M059J (cell line): ENCODE results near the gene BORCS5. TPM values are rescaled to one million over a fixed set of nuclear protein-coding genes. Genes with fewer than 3 reads are reported as not detected.
"Not testable (repeated sequence)": the region's sequence is repeated elsewhere in the genome, so short reads cannot be mapped to it uniquely, and the experiment has no call there.

ENCODE experiments used
- DNase-seq: peaks from one replicate; pipeline ENCODE4 v3.0.0-alpha.2; 2012; ENCODE audit warnings: low read depth
- total RNA-seq: library from RNA; depleted of rRNA; stranded (reverse); fragments of >200 nt; shearing (Covaris generic); gene quantifications from 2 replicates; pipeline ENCODE4 v1.2.3, GENCODE V29; 2014

Gene BORCS5
- total RNA-seq, 1 experiment from 2014 or later: 5.4 TPM

DNA sequence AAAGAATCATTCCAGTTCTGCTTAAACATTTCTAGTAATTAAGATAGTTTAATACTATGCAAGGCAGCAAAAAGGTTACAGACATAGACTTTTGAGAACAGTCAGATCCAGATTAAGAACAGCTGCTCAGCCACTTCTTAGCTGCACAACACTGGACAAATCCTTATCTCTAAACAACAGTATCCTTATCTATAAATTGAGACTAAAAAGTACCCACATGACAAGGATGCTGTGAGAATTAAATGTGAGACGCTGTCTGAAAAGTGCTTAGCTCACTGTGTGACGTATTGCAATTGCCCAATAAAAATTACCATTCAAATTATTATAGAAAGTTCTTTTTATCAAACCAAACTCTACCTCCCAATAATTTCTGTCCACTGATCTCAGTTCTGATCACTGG lies 35.5 kb downstream of the BORCS5 start:
- no peak for DNase-seq

DNA sequence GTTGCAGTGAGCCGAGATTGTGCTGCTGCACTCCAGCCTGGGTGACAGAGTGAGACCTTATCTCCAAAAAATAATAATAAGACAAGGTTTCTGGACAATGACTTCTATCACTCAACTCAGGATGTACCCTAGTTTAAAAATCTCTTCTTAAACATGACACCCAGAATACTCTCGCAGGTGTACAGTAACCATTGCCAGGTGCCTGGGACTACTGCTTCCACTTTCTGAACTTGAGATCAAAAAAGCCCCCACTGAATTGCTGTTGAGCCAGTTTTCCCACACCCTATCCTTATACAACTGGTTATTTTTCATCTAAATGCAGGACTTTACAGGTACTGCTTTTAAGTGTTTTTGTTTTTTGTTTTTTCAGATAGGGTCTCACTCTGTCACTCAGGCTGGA lies 36.3 kb downstream of the BORCS5 start:
- no peak for DNase-seq

DNA sequence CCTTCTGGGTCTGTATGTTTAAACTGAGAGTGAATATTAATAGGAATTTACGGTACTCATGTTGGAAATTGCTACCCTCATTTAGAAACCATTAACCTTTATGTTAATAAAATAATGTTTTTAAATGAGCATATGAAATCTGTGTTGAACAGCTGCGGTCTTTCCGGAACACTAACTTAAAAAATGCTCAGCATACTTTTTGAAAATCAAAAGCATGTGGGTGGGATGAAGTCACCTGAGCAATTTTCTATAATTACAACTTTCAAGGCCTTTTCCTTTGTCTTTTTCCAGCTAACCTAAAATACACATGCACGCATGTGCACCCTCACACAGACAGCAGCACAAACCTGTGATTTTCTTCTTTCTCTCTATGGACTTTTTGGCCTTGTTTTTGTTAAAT lies 39.8 kb downstream of the BORCS5 start:
- no peak for DNase-seq

DNA sequence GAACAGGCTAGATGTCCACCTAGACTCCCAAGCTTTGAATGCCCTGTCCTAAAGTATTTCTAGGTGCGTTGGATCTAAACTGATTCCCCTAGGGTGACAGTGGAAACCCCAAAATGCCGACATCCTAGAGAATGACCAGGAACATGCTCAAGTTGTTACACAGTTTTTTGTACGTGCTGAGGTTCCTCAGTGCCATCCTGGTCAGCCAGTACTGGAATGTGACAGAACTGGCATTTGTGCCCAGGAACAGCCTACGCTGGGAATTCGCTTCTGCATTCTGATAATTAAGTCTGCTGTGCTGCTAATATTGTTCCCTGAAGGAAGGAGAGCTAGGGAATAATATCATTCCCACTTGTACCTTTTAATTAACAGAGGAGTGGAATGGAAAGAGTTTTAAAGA lies 40.3 kb downstream of the BORCS5 start:
- DNase-seq: no peak

DNA sequence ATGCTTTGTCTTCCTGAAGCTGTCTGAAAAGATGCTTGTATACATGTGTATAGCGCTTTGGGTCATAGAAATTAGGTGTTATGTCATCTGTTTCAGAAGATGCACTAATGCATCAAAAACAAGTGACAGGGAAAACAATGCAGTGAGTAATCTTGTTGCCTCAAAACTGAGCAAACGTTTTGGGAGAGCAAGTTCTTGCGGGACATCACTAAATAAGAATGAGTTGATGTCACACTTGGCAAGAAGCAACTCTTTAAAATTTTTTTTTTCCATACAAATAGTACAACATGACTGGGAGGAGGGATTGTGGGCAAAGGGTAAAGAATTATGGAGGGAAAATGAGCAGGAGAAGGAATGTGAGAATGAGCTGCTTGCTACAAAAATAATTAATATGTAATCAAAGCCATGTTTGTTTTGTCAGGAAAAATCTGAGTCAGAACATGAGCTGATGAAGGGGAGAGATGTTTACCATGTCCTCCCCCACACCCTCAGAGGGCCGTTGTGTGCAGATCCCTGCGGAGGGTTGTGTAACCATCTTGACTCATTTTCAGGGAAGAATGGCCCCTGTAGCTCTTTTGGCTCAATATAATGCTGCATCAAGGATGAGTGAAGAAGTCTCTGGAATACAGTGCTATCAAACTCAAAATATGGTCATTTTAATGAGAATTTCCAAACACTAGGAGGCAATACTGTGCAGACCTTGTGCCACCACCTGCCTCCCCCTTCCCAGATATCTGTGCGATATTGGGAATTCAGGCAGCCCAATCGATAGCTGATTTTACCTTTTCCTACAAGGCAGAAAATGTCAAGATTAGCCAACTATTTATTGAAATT lies 41.4 kb downstream of the BORCS5 start:
- DNase-seq: peak; percentile 88

DNA sequence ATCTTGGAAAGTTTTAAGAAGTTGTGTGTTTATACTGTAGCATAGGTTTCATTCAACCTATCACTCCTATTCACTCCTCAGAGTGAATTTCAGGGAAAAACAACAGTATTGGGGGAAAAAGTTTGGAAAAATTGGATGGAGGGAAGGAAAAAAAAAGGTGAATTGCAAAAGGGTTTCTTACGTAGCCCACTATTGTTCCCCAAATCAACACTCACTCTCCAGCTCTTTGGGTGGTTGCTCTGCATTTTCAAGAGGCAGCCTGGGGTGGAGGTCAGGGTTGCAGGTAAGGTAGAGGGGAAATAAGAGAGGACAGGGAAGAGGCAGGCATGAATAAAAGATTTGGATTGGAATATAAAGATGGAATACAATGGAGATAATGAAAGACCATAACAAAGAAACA lies 42.3 kb downstream of the BORCS5 start:
- DNase-seq: no peak

DNA sequence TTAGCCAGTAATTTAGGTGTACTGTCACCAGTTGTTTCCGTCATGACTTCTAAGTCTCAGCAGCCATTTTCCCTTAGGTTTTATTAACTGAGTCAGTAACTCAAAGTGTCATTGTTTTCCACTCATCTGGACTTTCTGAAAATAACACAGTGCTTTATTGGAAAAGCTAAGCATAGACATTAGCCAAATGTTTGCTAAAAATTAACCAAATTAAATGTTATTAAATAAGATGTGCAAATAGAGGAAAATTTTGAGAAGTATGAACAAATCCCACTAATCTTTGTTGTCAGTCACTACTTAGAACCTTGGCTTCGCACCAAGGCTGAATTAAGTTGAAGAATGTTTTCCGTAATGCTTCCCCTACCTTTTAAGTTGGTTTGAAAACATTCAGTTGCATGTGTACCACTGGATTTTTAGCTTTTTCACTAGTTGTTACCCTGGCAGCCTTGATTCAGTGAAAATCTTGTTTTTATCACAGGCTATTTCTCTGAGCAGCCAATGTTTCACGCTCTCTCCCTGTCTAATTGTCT lies 43.0 kb downstream of the BORCS5 start:
- DNase-seq: no peak

DNA sequence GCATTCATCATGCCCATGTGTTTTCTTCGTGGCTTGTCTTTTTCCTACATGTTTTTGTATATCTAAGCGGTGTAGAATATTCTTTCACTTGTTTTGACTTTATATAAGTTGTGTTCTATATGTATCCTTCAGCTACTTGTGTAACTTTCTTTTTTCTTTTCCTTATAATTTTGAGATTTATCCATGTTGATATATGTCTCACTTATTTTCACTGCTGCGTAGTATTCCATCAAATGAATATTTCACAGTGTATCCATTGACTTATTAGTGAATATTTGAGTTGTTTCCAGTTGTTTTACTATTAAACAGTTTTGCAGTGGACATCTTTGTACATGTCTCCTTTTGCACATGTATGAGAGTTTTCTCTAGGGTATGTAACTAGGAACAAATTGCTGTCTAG lies 43.9 kb downstream of the BORCS5 start:
- DNase-seq: no peak

DNA sequence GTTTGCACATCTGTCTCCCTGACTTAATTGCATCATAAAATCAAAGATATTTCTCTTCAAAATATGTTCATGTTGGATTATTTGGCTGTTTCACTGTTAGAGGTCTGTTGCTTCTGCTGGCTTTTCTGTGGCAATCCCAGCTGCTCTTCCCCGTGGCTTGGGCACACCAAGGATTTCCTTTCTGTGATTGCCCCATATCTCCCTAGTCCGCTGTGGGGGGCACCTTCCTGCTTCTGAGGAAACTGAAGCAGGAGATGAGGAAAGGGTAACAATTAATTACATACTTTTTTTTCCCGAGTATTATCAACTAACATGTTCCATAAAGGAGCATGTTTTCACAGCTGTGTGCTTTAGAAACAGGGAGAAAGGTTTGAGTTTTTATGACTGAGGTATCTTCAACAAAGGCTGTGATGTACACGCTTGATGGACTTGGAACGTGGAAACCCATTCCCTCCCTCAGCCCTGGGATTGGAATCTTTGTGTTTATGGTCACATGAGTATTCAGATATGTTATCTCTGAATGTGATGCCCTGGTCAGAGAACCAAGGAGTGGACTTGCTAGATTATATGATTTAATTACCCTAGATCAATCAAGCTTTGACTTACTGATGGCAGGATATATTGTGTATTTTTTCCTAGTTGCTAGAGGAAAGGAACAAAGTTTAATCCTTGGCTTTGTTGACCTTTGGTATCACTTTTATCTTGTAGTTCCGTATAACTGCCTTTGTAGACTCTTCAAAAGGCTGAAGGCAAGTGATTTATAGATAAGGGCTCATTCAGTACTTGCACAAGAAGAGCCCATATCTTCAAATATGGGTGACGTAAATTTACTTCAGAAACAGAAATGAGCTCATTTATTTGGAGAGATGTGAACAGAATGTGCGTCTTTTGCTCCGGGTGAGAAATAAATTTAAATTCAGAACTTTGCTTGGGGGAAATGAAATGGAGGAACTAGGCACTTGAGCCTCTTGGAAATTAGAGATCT lies 46.7 kb downstream of the BORCS5 start:
- DNase-seq: no peak

DNA sequence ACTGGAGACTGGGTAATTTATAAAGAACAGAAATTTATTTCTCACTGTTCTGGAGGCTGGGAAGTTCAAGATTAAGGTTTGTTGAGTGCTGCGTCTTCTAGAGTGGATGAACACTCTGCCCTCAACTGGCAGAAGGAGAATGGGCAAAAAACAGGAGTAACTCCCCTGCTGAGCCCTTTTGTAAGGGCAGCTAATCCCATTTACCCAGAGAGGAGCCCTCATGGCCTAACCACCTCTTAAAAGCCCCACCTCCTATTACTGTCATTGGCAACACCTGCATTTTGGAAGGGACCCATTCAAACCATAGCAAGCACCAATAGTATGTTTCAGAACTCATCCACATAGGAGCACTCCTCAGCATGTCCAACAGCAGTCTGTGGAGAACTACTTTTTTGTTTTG lies 47.4 kb downstream of the BORCS5 start:
- no peak for DNase-seq

DNA sequence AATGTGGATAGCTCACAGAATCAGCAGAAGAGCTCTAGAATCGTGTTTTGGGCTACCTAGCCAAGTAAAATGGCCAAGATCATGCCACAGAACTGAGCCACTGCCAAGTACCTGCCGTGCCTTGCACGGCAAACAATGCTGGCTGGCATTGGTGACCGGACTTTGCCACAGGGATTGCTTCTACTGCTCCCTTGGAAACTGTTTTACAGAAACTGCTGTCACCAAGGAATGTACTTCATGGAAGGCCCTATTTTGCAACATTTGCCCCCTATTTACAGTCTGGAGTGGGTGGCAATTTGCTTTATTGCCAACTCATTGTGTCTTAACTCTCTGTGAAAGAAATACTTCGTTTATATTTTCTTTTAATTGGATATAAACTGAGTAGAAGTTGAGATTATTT lies 49.0 kb downstream of the BORCS5 start:
- DNase-seq: peak; percentile 66

DNA sequence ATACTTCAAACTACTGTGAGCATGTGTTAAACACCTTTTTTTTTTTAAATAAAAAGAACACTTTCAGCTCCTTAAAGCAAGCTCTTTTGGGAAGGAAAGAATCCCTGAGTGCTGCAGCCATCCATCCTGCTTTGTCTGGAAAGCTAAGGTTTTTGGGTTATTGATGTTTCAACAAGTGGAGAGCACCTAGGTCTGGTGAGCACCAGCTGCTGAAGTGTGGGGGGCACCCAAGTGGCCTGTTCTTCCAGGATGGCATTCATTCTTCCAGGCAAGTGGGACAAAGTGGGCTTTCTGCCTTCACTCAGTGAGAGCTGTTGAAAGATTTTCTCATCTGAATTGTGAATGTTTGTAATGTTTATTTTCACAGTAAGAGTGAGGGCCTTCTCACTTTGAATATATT lies 49.9 kb downstream of the BORCS5 start:
- no peak for DNase-seq

DNA sequence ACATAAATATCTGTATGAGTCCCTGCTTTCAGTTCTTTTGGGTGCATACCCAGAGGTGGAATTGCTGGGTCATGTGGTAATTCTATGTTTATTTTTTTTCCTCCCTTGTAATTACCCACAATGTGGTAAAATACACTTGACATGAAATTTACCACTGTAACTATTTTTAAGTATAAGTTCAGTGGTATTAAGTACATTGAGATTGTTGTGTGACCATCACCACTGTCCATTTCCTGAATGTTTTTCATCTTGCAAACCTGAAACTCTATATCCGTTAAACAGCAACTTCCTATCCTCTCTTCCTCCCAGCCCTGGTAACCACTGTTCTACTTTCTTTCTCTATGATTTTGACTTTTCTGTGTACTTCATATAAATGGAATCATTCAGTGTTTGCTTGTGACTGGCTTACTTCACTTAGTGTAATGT lies 51.4 kb downstream of the BORCS5 start:
- peak; percentile 34 for DNase-seq

DNA sequence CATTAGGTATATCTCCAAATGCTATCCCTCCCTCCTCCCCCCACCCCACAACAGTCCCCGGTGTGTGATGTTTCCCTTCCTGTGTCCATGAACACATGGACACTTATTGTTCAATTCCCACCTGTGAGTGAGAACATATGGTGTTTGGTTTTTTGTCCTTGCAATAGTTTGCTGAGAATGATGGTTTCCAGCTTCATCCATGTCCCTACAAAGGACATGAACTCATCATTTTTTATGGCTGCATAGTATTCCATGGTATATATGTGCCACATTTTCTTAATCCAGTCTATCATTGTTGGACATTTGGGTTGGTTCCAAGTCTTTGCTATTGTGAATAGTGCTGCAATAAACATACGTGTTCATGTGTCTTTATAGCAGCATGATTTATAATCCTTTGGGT lies 52.5 kb downstream of the BORCS5 start:
- DNase-seq: not testable (repeated sequence)

DNA sequence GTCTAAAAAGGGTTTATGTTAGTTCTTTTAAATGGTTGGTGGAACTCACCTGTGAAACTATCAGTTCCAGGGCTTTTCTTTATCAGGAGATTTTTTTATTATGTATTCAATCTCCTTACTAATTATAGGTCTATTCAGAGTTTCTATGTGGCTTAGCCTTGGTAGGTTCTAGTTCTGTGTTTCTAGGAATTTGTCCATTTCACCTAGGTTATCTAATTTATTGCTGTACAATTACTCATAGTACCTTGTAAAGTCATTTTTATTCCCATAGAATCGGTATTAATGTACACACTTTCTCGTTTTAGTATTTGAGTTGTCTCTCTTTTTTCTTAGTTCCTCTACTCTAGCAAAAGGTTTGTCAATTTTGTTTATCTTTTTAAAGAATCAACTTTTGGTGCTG lies 59.0 kb downstream of the BORCS5 start:
- DNase-seq: no peak

DNA sequence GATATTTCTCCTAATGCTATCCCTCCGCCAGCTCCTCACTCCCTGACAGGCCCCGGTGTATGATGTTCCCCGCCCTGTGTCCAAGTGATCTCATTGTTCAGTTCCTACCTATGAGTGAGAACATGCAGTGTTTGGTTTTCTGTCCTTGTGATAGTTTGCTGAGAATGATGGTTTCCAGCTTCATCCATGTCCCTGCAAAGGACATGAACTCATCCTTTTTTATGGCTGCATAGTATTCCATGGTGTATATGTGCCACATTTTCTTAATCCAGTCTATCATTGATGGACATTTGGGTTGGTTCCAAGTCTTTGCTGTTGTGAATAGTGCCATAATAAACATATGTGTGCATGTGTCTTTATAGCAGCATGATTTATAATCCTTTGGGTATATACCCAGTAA lies 62.3 kb downstream of the BORCS5 start:
- DNase-seq: not testable (repeated sequence)

DNA sequence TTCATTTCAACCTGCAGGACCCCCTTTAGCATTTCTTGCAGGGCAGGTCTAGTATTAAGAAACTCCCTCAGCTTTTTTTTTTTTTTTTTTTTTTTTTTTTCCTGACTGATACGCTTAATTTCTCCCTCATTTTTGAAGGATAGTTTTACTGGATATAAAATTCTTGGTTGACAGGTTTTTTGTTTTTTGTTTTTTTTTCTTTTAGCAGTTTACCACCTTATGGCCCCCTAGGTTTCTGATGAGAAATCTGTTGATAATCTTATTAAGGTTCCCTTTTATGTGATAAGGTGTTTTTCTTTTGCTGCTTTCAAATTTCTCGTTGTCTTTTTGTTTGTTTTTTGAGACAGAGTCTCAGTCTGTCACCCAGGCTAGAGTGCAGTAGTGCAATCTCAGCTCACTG lies 66.5 kb downstream of the BORCS5 start:
- DNase-seq: no peak

DNA sequence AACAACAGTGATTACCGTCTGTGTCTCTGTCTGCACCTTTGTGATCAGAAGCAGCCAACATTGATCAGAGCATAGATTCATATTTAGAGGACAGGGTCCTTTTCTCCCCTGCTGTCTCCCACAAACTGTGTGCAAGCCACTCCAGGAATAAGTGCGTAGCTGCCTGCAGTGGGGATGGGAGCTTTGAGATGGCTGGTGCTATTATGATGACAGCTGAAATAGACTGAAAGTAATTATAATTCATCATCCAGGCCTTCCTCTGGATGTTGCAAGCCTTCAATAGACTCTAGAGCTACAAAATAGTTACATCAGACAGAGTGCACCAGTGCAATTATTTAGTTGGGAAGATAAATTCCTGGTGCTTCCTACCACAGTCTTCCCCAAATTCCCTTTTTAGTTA lies 68.1 kb downstream of the BORCS5 start:
- DNase-seq: no peak

DNA sequence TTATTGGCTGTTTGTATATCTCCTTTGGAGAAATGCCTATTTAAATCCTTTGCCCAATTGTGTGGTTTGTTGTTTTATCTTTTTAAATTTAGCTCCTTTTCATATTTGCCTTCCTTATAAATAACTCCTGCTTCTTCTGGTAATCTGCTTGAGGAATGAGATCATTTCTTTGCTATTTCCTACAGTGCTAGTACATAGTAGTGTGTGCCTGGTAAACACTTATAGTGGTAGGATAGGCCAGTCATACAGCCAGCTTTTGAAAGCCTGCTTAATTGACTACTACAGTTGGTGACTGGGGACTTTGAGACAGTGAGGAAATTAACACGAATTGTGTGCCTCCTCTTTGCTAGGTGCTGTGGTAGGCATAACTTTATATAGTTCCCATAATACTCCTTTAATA lies 68.7 kb downstream of the BORCS5 start:
- no peak for DNase-seq

DNA sequence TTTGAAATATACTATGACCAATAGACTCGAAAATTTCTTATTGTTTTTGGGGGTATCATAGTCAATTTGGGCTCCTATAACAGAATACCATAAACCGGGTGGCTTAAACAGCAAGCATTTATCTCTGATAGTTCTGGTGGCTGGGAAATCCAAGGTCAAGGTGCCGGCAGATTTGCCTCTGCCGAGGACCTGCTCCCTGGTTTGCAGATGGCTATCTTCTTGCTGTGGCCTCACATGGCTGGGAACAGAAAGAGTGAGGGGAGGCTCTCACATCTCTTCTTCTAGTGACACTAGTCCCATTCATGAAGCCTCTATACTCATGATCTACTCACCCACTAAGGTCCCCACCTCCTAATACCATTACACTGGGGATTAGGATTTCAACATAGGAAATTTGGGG lies 70.7 kb downstream of the BORCS5 start:
- no peak for DNase-seq

DNA sequence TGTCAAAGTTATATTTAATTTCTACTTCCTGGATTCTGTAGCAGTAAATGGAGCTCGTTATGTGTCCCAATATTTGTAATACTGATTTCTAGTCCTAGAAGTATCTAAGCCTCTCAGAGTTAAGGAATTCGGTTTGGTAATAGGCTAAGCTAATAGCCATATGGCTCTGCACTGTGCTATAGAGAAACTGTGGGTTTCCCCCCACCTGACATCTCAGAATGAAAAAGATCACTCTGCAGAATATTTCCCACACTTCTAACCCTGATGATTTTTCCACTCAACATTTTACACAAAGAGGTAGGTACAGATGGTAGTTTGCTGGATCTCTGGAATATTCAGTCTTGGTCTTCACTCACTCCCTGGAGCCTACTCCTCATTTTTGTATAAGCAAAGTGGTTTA lies 71.2 kb downstream of the BORCS5 start:
- no peak for DNase-seq

DNA sequence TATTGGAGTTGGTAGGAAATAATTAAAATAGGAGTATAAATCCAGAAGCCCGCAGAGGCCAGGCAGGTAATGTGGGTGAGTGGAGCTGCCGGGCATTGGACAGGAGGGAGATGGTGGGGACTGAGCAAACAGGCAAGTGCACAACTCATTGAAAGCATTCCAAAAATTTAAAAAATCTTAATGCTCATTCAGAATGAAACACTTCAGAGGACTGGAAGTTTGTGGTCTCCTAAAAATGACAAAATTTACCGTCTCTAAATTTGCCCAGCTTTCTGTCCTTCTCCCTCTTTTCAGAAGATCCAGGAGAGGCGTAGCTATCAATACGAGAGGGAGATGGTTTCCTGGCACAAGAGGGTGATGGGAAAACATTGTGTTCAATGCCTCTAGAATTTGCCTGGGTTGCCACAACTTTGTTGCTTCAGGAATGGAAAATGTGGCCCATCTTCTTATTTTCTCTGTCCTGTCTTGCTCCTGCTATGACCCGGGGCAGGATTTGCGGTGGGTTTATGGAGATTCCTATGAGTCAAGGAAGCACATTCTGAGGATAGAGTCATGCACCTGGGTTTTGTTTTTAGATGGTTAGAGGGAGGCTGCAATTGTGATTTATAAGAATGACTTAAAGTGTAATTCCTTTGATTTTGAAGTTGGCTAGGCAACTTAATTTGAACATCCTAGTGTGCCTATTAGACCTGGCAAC lies 72.2 kb downstream of the BORCS5 start:
- peak; percentile 96 for DNase-seq
